ENCODE data around the gene SUGP1. TPM values are rescaled to one million over a fixed set of nuclear protein-coding genes. Genes with fewer than 3 reads are reported as not detected.

SUGP1 gene
- total RNA-seq, 2 experiments from 2014 or later: 42.8 to 51.3 TPM

- Mint-ChIP-seq H3K36me3 (ENCODE audit: low read depth) (peaks cover 45% of the 10 kb centered on the region), H3K9me3 (no peaks in the 10 kb centered on the region), H3K4me1 (ENCODE audit: low read depth) (no peaks in the 10 kb centered on the region), H3K27me3 (no peaks in the 10 kb centered on the region), H3K4me3 (no peak overlapping the region), H3K27ac (no peak overlapping the region)
- POLR2A ChIA-PET: interaction anchor here (1.1 kb wide), 1 partner anchor 54 kb away, joined by 3 read pairs; no protein-coding TSS in a partner anchor
- intact Hi-C loops (cut with micrococcal nuclease): no loop called here
- ATAC-seq (no peak), DNase-seq (no peak)
- TF ChIP-seq, protein P1, sequence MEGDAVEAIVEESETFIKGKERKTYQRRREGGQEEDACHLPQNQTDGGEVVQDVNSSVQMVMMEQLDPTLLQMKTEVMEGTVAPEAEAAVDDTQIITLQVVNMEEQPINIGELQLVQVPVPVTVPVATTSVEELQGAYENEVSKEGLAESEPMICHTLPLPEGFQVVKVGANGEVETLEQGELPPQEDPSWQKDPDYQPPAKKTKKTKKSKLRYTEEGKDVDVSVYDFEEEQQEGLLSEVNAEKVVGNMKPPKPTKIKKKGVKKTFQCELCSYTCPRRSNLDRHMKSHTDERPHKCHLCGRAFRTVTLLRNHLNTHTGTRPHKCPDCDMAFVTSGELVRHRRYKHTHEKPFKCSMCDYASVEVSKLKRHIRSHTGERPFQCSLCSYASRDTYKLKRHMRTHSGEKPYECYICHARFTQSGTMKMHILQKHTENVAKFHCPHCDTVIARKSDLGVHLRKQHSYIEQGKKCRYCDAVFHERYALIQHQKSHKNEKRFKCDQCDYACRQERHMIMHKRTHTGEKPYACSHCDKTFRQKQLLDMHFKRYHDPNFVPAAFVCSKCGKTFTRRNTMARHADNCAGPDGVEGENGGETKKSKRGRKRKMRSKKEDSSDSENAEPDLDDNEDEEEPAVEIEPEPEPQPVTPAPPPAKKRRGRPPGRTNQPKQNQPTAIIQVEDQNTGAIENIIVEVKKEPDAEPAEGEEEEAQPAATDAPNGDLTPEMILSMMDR (IDR thresholded peaks at IDR 0.05): no peak
- CTCF ChIA-PET: interaction anchor here (1.1 kb wide), 1 partner anchor 12 kb away, joined by 3 read pairs; no protein-coding TSS in a partner anchor
These were observed 39.7 kb downstream of the SUGP1 start for GRCh38 chr19:19280561-19280960.

DNA sequence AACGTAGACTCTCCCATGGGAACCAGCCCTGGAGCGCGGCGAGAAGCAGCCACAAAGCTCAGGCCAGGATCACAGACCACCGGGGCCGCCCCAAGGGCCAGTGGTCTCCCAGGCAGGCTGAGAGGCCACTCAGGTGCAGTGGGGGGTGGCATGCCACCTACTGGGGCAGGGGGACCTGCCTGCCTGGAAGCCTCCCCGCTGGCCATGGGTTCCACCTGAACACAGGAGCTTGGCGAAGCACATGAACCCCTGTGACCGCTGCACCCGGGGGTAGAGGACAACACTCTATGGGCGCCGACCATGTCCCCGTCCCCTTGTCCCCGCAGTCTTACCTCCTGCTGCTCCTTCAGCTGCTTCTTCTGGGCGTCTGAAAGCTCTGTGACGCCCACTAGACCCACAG lies 40.5 kb downstream of the SUGP1 start:
- no peak for ATAC-seq
- ChIA-PET POLR2A (no interaction called here), CTCF (interaction anchor here (1.1 kb wide), 1 partner anchor 13 kb away, joined by 3 read pairs; no protein-coding TSS in a partner anchor)
- intact Hi-C loops (cut with micrococcal nuclease): no loop called here
- peaks cover 47% of the 10 kb centered on the region for H3K36me3 Mint-ChIP-seq (ENCODE audit: low read depth)
- H3K27me3 Mint-ChIP-seq: no peaks in the 10 kb centered on the region
- H3K9me3 Mint-ChIP-seq: no peaks in the 10 kb centered on the region
- H3K27ac Mint-ChIP-seq: no peak overlapping the region
- TF ChIP-seq, protein P1 (IDR thresholded peaks at IDR 0.05): no peak
- H3K4me3 Mint-ChIP-seq: no peak overlapping the region
- no peak for DNase-seq
- H3K4me1 Mint-ChIP-seq (ENCODE audit: low read depth): no peaks in the 10 kb centered on the region

DNA sequence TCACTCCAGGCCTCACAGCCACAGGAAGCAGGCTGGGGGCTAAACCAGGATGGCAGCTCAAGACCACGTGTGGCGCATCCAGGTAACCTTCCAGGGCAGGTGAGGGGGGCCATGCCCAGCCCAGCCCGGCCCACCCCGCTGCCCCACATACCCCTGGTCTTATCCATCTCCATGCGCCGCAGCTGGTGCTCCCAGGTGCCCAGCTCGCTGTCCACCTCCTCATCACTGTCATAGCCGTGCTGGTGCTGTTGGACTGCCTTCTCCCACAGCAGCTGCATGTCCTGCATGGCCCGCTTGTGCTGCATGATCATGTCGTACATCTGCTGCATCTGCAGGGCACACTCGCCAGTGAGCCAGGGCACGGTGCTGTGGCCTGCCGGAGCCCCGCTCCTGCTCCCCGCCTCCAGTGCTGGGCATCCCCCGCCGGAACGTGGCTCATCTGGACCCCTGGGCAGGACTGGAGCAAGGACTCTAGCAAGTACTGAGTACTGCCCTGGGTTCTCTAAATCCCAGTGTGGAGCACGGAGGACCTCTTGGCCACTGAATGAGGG lies 41.2 kb downstream of the SUGP1 start:
- ChIA-PET POLR2A (no interaction called here), CTCF (no interaction called here)
- H3K36me3 Mint-ChIP-seq (ENCODE audit: low read depth): peaks cover 42% of the 10 kb centered on the region
- no peak overlapping the region for H3K4me3 Mint-ChIP-seq
- DNase-seq (no peak), ATAC-seq (no peak)
- no peaks in the 10 kb centered on the region for H3K27me3 Mint-ChIP-seq
- no peak overlapping the region for H3K27ac Mint-ChIP-seq
- intact Hi-C loops (cut with micrococcal nuclease): no loop called here
- H3K4me1 Mint-ChIP-seq (ENCODE audit: low read depth): no peaks in the 10 kb centered on the region
- TF ChIP-seq, protein P1 (IDR thresholded peaks at IDR 0.05): no peak
- H3K9me3 Mint-ChIP-seq: no peaks in the 10 kb centered on the region

DNA sequence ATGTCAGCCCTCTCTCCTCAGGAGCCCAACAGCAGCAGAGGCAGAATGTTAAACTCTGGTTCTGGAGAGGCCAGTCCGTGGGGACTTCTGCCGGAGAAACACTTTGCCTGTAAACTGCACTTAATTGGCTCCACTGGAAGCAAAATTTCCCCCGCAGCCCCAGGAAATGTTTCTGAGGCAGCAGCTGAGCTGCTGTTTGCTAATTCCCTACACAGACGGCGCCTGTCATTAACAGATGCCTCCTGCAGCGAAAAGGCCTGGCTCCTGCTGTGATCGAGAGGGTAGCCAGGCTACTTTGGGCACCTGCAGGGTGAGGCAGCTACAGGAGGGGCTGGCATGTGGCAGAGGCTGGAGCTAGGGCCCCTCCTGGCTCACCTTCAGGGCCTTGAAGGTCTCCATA lies 42.0 kb downstream of the SUGP1 start:
- ChIA-PET CTCF (no interaction called here), POLR2A (no interaction called here)
- Mint-ChIP-seq H3K27ac (no peak overlapping the region), H3K36me3 (ENCODE audit: low read depth) (peaks cover 35% of the 10 kb centered on the region), H3K9me3 (no peaks in the 10 kb centered on the region), H3K27me3 (peaks cover 8% of the 10 kb centered on the region), H3K4me1 (ENCODE audit: low read depth) (peaks cover 2% of the 10 kb centered on the region), H3K4me3 (no peak overlapping the region)
- ATAC-seq (no peak), DNase-seq (no peak)
- TF ChIP-seq, protein P1 (IDR thresholded peaks at IDR 0.05): no peak
- intact Hi-C loops (cut with micrococcal nuclease): no loop called here

GRCh38 chr19:19276851-19277250 lies 43.5 kb downstream of the SUGP1 start:
- Mint-ChIP-seq H3K27me3 (peaks cover 13% of the 10 kb centered on the region), H3K27ac (no peak overlapping the region), H3K36me3 (ENCODE audit: low read depth) (peaks cover 32% of the 10 kb centered on the region), H3K9me3 (no peaks in the 10 kb centered on the region), H3K4me1 (ENCODE audit: low read depth) (peaks cover 3% of the 10 kb centered on the region), H3K4me3 (no peak overlapping the region)
- intact Hi-C loops (cut with micrococcal nuclease): no loop called here
- CTCF ChIA-PET: no interaction called here
- POLR2A ChIA-PET: interaction anchor here (1.4 kb wide), 1 partner anchor 28 kb away, joined by 3 read pairs; no protein-coding TSS in a partner anchor
- DNase-seq (no peak), ATAC-seq (no peak)
- TF ChIP-seq, protein P1 (IDR thresholded peaks at IDR 0.05): no peak

Measured in activated CD8-positive, alpha-beta T cell treated with anti-CD3 and anti-CD28 coated beads for 36 hours (primary cell).